ENCODE results near the gene SECISBP2L. TPM values are rescaled to one million over a fixed set of nuclear protein-coding genes. Genes with fewer than 3 reads are reported as not detected.

Gene SECISBP2L
- total and polyA plus RNA-seq, 4 donors: 62.1 to 169 (median 85.7) TPM

DNA sequence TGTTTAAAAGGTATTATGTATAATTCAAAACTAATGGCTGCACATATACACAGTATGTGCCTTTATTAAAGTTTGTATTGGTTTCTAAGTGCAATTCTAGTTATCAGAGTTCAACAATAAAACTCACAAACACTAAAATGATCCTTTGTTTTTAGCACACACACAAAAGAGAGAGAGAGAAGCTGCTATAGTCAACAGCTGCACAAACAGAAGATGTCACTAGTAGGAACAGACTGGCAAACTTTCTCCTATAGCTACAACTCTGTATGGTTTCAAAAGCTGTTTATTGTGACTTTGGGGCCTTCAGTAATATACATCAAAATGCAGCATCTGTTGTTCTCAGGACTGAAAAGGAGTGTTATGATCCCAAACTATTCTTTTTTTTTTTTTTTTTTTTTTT is 6.1 kb downstream of the SECISBP2L start:
- no peaks in the 10 kb centered on the region for H3K4me1 ChIP-seq (ENCODE audit: control insufficient read depth, insufficient read depth, low read length)
- no peak overlapping the region for H3K27ac ChIP-seq (ENCODE audit: low read depth, low read length)
- H3K27me3 ChIP-seq (ENCODE audit: control insufficient read depth, insufficient read depth, low read length): no peaks in the 10 kb centered on the region
- DNase-seq (ENCODE audit: low read depth in 4 of 6, low spot score in 6 of 6): peak in 1 of 6 donors; percentile 21
- H3K4me3 ChIP-seq (ENCODE audit: low read depth, low read length): no peak overlapping the region
- no peaks in the 10 kb centered on the region for H3K9me3 ChIP-seq (ENCODE audit: control insufficient read depth, insufficient read depth, low read length)
- no peaks in the 10 kb centered on the region for H3K36me3 ChIP-seq (ENCODE audit: control insufficient read depth, insufficient read depth, low read length)

- DNase-seq (ENCODE audit: low read depth in 4 of 6, low spot score in 6 of 6): no peak
- Histone ChIP-seq H3K4me1 (ENCODE audit: control insufficient read depth, insufficient read depth, low read length) (no peaks in the 10 kb centered on the region), H3K9me3 (ENCODE audit: control insufficient read depth, insufficient read depth, low read length) (no peaks in the 10 kb centered on the region), H3K4me3 (ENCODE audit: low read depth, low read length) (no peak overlapping the region), H3K27me3 (ENCODE audit: control insufficient read depth, insufficient read depth, low read length) (no peaks in the 10 kb centered on the region), H3K27ac (ENCODE audit: low read depth, low read length) (no peak overlapping the region), H3K36me3 (ENCODE audit: control insufficient read depth, insufficient read depth, low read length) (peaks cover 4% of the 10 kb centered on the region)
Observed at GRCh38 chr15:49038382-49038781, 7.9 kb downstream of the SECISBP2L start.

GRCh38 chr15:49037546-49037940 is 8.7 kb downstream of the SECISBP2L start:
- Histone ChIP-seq H3K4me3 (ENCODE audit: low read depth, low read length) (no peak overlapping the region), H3K36me3 (ENCODE audit: control insufficient read depth, insufficient read depth, low read length) (peaks cover 4% of the 10 kb centered on the region), H3K9me3 (ENCODE audit: control insufficient read depth, insufficient read depth, low read length) (no peaks in the 10 kb centered on the region), H3K4me1 (ENCODE audit: control insufficient read depth, insufficient read depth, low read length) (no peaks in the 10 kb centered on the region), H3K27ac (ENCODE audit: low read depth, low read length) (no peak overlapping the region), H3K27me3 (ENCODE audit: control insufficient read depth, insufficient read depth, low read length) (no peaks in the 10 kb centered on the region)
- no peak for DNase-seq (ENCODE audit: low read depth in 4 of 6, low spot score in 6 of 6)

DNA sequence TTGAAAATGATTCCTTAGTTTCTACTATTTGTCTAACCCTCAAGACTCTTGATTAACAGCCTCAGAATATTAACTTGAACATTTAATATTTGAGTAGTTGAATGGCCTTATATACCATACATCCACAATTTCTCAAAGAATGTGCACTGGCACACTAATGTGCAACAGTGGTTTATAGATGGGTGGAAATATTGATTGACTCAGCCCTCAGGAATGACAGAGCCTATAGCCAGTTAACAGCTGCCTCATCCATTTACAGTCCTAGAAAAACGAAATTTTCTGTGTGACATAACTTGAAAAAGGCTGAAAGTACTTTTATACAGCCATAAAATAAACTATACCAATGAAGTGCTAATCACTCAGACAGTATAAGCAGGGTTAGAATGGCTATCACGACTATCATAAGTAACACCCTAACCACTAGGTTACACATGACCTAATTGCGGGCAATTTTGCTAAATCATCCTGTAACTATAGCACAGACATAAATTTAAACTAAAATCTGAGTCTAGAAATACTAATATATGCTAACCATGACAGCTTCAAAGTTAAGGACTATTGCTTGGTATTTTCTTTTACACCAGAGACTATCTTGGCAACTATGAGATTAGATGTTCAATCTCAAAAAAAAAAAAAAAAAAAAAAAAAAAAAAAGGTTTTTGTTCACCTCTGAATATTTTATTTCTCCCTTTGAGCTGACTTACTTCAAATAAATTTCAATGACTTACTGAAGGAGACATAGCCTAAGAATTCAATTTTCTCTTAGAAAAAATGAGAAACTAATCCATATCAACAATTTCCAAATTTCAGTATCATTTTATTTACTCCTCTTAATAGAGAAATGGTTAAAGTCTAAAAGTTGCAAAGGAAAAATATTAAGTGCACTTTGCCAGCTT is 9.3 kb downstream of the SECISBP2L start:
- Histone ChIP-seq H3K27ac (ENCODE audit: low read depth, low read length) (no peak overlapping the region), H3K36me3 (ENCODE audit: control insufficient read depth, insufficient read depth, low read length) (peaks cover 4% of the 10 kb centered on the region), H3K9me3 (ENCODE audit: control insufficient read depth, insufficient read depth, low read length) (no peaks in the 10 kb centered on the region), H3K4me3 (ENCODE audit: low read depth, low read length) (no peak overlapping the region), H3K27me3 (ENCODE audit: control insufficient read depth, insufficient read depth, low read length) (no peaks in the 10 kb centered on the region), H3K4me1 (ENCODE audit: control insufficient read depth, insufficient read depth, low read length) (no peaks in the 10 kb centered on the region)
- WGBS (ENCODE audit: insufficient coverage): 83% methylated on average over 1 of the region's 3 CpGs
- DNase-seq (ENCODE audit: low read depth in 4 of 6, low spot score in 6 of 6): no peak

- Histone ChIP-seq H3K36me3 (ENCODE audit: control insufficient read depth, insufficient read depth, low read length) (peaks cover 7% of the 10 kb centered on the region), H3K4me1 (ENCODE audit: control insufficient read depth, insufficient read depth, low read length) (no peaks in the 10 kb centered on the region), H3K27ac (ENCODE audit: low read depth, low read length) (no peak overlapping the region), H3K9me3 (ENCODE audit: control insufficient read depth, insufficient read depth, low read length) (no peaks in the 10 kb centered on the region), H3K4me3 (ENCODE audit: low read depth, low read length) (no peak overlapping the region), H3K27me3 (ENCODE audit: control insufficient read depth, insufficient read depth, low read length) (no peaks in the 10 kb centered on the region)
- 80% methylated on average over 1 of the region's 2 CpGs for whole genome bisulfite sequencing (ENCODE audit: insufficient coverage)
- no peak for DNase-seq (ENCODE audit: low read depth in 4 of 6, low spot score in 6 of 6)
Observed at GRCh38 chr15:49035825-49036224, 10.4 kb downstream of the SECISBP2L start.

- DNase-seq (ENCODE audit: low read depth in 4 of 6, low spot score in 6 of 6): no peak
- peaks cover 15% of the 10 kb centered on the region for H3K36me3 ChIP-seq (ENCODE audit: control insufficient read depth, insufficient read depth, low read length)
- WGBS (ENCODE audit: insufficient coverage): 80% methylated on average over 1 of the region's 5 CpGs
- no peaks in the 10 kb centered on the region for H3K27me3 ChIP-seq (ENCODE audit: control insufficient read depth, insufficient read depth, low read length)
- H3K9me3 ChIP-seq (ENCODE audit: control insufficient read depth, insufficient read depth, low read length): no peaks in the 10 kb centered on the region
- no peak overlapping the region for H3K4me3 ChIP-seq (ENCODE audit: low read depth, low read length)
- H3K27ac ChIP-seq (ENCODE audit: low read depth, low read length): no peak overlapping the region
- H3K4me1 ChIP-seq (ENCODE audit: control insufficient read depth, insufficient read depth, low read length): no peaks in the 10 kb centered on the region
Observed at GRCh38 chr15:49032601-49033145, 13.6 kb downstream of the SECISBP2L start.

DNA sequence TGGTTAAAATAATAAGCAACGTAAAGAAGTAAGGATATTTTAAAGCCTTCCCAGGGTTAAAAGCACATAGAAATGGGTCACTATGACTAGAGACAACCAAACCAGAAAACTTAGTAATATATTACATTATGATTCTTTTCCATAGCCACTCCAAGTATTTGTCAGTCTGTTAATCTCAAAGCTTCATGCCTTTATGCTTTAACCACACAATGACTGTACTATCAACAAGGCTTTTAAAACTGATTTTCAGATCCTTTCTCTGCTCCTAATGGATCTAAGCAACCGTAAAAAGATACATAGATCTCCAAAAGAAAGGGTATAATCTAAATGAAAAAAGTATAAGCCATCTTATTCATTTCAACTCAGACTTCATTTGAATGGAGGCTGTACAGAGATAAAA is 14.4 kb downstream of the SECISBP2L start:
- no peaks in the 10 kb centered on the region for H3K4me1 ChIP-seq (ENCODE audit: control insufficient read depth, insufficient read depth, low read length)
- no peaks in the 10 kb centered on the region for H3K9me3 ChIP-seq (ENCODE audit: control insufficient read depth, insufficient read depth, low read length)
- no peak for DNase-seq (ENCODE audit: low read depth in 4 of 6, low spot score in 6 of 6)
- peak overlapping the region; percentile 2 for H3K27ac ChIP-seq (ENCODE audit: low read depth, low read length)
- no peaks in the 10 kb centered on the region for H3K27me3 ChIP-seq (ENCODE audit: control insufficient read depth, insufficient read depth, low read length)
- no peak overlapping the region for H3K4me3 ChIP-seq (ENCODE audit: low read depth, low read length)
- WGBS (ENCODE audit: insufficient coverage): no CpG with 5 or more reads among the region's 2 CpGs
- peaks cover 19% of the 10 kb centered on the region for H3K36me3 ChIP-seq (ENCODE audit: control insufficient read depth, insufficient read depth, low read length)

DNA sequence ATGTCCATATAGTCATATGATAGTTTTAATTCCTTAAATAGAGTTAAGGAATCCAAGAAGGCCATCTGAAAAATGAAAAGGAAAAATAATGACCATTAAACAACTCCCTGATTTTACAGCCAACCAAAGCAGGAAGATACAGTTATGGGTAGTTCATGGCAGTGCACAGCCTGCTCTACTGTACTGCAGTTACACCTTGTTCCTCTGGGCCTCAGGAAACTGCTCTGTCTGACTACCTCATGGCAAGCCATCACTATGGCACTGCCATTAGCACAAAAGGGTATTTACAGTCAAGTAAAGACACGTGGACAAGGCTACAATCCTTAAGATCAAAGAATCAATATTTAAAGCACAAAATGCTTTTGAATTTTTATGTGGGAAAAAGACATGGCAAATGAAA is 19.5 kb downstream of the SECISBP2L start:
- Histone ChIP-seq H3K4me1 (ENCODE audit: control insufficient read depth, insufficient read depth, low read length) (no peaks in the 10 kb centered on the region), H3K36me3 (ENCODE audit: control insufficient read depth, insufficient read depth, low read length) (peaks cover 23% of the 10 kb centered on the region), H3K9me3 (ENCODE audit: control insufficient read depth, insufficient read depth, low read length) (no peaks in the 10 kb centered on the region), H3K27me3 (ENCODE audit: control insufficient read depth, insufficient read depth, low read length) (no peaks in the 10 kb centered on the region), H3K4me3 (ENCODE audit: low read depth, low read length) (no peak overlapping the region), H3K27ac (ENCODE audit: low read depth, low read length) (no peak overlapping the region)
- no peak for DNase-seq (ENCODE audit: low read depth in 4 of 6, low spot score in 6 of 6)
- no CpG with 5 or more reads among the region's 1 CpG for WGBS (ENCODE audit: insufficient coverage)

DNA sequence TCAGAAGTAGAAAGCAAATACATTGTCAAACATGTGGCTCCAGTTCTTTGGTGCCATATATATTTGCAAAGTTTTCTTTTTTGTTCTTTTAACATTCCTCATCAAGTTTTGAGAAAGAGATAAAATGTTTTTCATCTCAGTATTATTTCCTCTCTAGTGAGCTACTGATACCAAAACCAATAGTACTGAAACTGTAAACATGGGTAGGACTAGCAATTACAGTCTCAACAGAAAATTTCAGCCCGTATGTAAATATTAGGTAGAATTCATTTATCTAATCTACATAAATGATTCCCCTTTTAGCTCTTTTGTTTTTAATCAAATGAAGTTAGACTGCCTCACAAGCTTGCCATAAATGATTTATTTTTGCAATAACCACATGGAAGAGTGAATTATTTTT is 21.4 kb downstream of the SECISBP2L start:
- H3K4me3 ChIP-seq (ENCODE audit: low read depth, low read length): no peak overlapping the region
- no peak for DNase-seq (ENCODE audit: low read depth in 4 of 6, low spot score in 6 of 6)
- H3K4me1 ChIP-seq (ENCODE audit: control insufficient read depth, insufficient read depth, low read length): no peaks in the 10 kb centered on the region
- no peaks in the 10 kb centered on the region for H3K27me3 ChIP-seq (ENCODE audit: control insufficient read depth, insufficient read depth, low read length)
- H3K27ac ChIP-seq (ENCODE audit: low read depth, low read length): no peak overlapping the region
- H3K36me3 ChIP-seq (ENCODE audit: control insufficient read depth, insufficient read depth, low read length): peaks cover 23% of the 10 kb centered on the region
- WGBS (ENCODE audit: insufficient coverage): no CpG with 5 or more reads among the region's 1 CpG
- no peaks in the 10 kb centered on the region for H3K9me3 ChIP-seq (ENCODE audit: control insufficient read depth, insufficient read depth, low read length)

DNA sequence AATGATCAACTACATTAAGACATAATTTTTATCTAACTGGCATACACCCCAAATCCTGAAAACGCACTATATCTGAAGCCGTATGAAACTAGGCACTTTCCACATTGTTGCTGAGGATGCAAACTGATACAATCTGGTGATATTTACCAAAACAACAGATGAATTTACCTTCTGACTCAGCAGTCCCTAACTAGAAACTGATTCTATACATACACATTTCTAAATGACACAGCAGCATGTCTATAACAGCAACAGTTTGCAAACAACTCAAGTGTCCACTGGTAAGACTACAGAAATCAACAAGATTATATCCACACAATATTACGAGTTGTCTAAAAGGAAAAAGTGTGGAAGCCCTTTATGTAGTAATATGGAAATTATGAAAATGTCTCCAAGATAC is 22.9 kb downstream of the SECISBP2L start:
- Histone ChIP-seq H3K36me3 (ENCODE audit: control insufficient read depth, insufficient read depth, low read length) (peaks cover 18% of the 10 kb centered on the region), H3K9me3 (ENCODE audit: control insufficient read depth, insufficient read depth, low read length) (no peaks in the 10 kb centered on the region), H3K27ac (ENCODE audit: low read depth, low read length) (no peak overlapping the region), H3K27me3 (ENCODE audit: control insufficient read depth, insufficient read depth, low read length) (no peaks in the 10 kb centered on the region), H3K4me1 (ENCODE audit: control insufficient read depth, insufficient read depth, low read length) (no peaks in the 10 kb centered on the region), H3K4me3 (ENCODE audit: low read depth, low read length) (no peak overlapping the region)
- WGBS (ENCODE audit: insufficient coverage): 94% methylated on average over 2 of the region's 3 CpGs
- DNase-seq (ENCODE audit: low read depth in 4 of 6, low spot score in 6 of 6): no peak

Measured in spinal cord (tissue), 10 donors.